Caco-2 (cell line): ENCODE data around the gene ASTN2. TPM values are rescaled to one million over a fixed set of nuclear protein-coding genes. Genes with fewer than 3 reads are reported as not detected.

Source experiments
- BruUV-seq: library from RNA; stranded (reverse); fragments of 400-500 nt; replicated peaks from 2 replicates; lab custom pipeline; 2021; lab: Mats Ljungman, UMichigan
- CTCF ChIA-PET: fragments of 300-600 bp; sonication (Branson Sonifier 250); formaldehyde crosslinking; loops from one replicate; lab custom pipeline; 2022; ENCODE audit warnings: antibody characterized with exemption; lab: Charles Lee
- POLR2A ChIA-PET: fragments of 300-600 bp; sonication (Branson Sonifier 250); formaldehyde crosslinking; loops from one replicate; lab custom pipeline; 2022; ENCODE audit warnings: antibody characterized with exemption; lab: Charles Lee
- DNase-seq, 2 experiments: peaks; one replicate each; pipeline versions ENCODE4 v3.0.0 to v3.0.0-alpha.2; 2020 to 2022
- H3K27me3 ChIP-seq: replicated peaks from 2 replicates; pipeline ENCODE4 v1.6.0; 2011; ENCODE audit warnings: low read length; ENCODE audit not compliant: control insufficient read depth, insufficient read depth
- H3K36me3 ChIP-seq: 2 replicates; pipeline ENCODE4 v1.5.1; 2011; ENCODE audit warnings: low read length; ENCODE audit not compliant: control insufficient read depth, insufficient read depth
- H3K4me1 ChIP-seq: fragments of 250-450 bp; sonication (Bioruptor Pico); 2 replicates; pipeline ENCODE4 v1.5.1; 2020; ENCODE audit warnings: mild to moderate bottlenecking
- H3K4me3 ChIP-seq: 2 replicates; pipeline ENCODE4 v1.5.1; 2011; ENCODE audit warnings: low read depth, mild to moderate bottlenecking, control low read depth, low read length
- H3K9me3 ChIP-seq: fragments of 250-450 bp; sonication (Bioruptor Pico); 2 replicates; pipeline ENCODE4 v1.5.1; 2020; ENCODE audit warnings: mild to moderate bottlenecking, moderate library complexity
- H3K27ac Mint-ChIP-seq: one replicate; pipeline ENCODE4 v1.8.0; 2022; ENCODE audit warnings: mixed read lengths; ENCODE audit not compliant: unreplicated experiment
- H3K27me3 Mint-ChIP-seq: one replicate; pipeline ENCODE4 v1.8.0; 2022; ENCODE audit warnings: mixed read lengths; ENCODE audit not compliant: insufficient read depth, unreplicated experiment
- H3K36me3 Mint-ChIP-seq: one replicate; pipeline ENCODE4 v1.8.0; 2022; ENCODE audit warnings: mild to moderate bottlenecking, mixed read lengths; ENCODE audit not compliant: insufficient read depth, unreplicated experiment
- H3K4me1 Mint-ChIP-seq: one replicate; pipeline ENCODE4 v1.8.0; 2022; ENCODE audit warnings: low read depth, mixed read lengths; ENCODE audit not compliant: unreplicated experiment
- H3K4me3 Mint-ChIP-seq: one replicate; pipeline ENCODE4 v1.8.0; 2022; ENCODE audit warnings: mild to moderate bottlenecking, moderate library complexity, mixed read lengths; ENCODE audit not compliant: unreplicated experiment
- H3K9me3 Mint-ChIP-seq: one replicate; pipeline ENCODE4 v1.8.0; 2022; ENCODE audit warnings: mixed read lengths; ENCODE audit not compliant: unreplicated experiment
- CTCF ChIP-seq, 2 experiments: fragments of 200-600 bp in 1 of 2; IDR thresholded peaks; 1 replicate in 1 of 2; 2 replicates in 1 of 2; pipeline versions ENCODE4 v1.5.1 to v1.8.0; 2011 to 2022; ENCODE audit warnings: antibody characterized with exemption in 1 of 2, control low read depth in 1 of 2, inconsistent platforms in 1 of 2, low read depth in 1 of 2, low read length in 1 of 2, mild to moderate bottlenecking in 1 of 2, moderate library complexity in 1 of 2; ENCODE audit not compliant: insufficient read depth in 1 of 2, severe bottlenecking in 1 of 2, unreplicated experiment in 1 of 2
- intact Hi-C: fragments of 100-400 bp; cut with micrococcal nuclease; formaldehyde crosslinking; loops from one replicate; pipeline ENCODE4 v1.10.0; 2022; ENCODE audit not compliant: unreplicated experiment
- total RNA-seq: library from RNA; stranded (reverse); gene quantifications from 2 replicates; pipeline ENCODE4 v1.2.3, GENCODE V29; 2022

ASTN2 gene
- total RNA-seq, 1 experiment from 2014 or later, result 12.7 TPM

GRCh38 chr9:116599342-116599884, 815.4 kb downstream of the ASTN2 start:
- Mint-ChIP-seq H3K4me1 (no peaks in the 10 kb centered on the region), H3K27me3 (no peaks in the 10 kb centered on the region), H3K4me3 (no peak overlapping the region), H3K36me3 (no peaks in the 10 kb centered on the region), H3K9me3 (no peaks in the 10 kb centered on the region), H3K27ac (no peak overlapping the region)
- no peaks in the 10 kb centered on the region; the same call in 1 of the 2 replicates for H3K4me1 ChIP-seq
- DNase-seq, result no peak
- ChIA-PET POLR2A (no interaction called here), CTCF (no interaction called here)
- no peaks in the 10 kb centered on the region for H3K27me3 ChIP-seq
- intact Hi-C loops, result no loop called here
- peak in 1 of 2 experiments; percentile 1 for TF ChIP-seq CTCF (IDR thresholded peaks at IDR 0.05; ENCODE audit: insufficient read depth in 1 of 2, low read depth in 1 of 2, low read length in 1 of 2, severe bottlenecking in 1 of 2, unreplicated experiment in 1 of 2)
- no peaks in the 10 kb centered on the region for H3K9me3 ChIP-seq
- BruUV-seq, result no TSS peak
- H3K4me3 ChIP-seq, result no peak overlapping the region
- no peaks in the 10 kb centered on the region for H3K36me3 ChIP-seq

- Mint-ChIP-seq H3K27ac (no peak overlapping the region), H3K4me3 (no peak overlapping the region), H3K27me3 (no peaks in the 10 kb centered on the region), H3K9me3 (no peaks in the 10 kb centered on the region), H3K4me1 (no peaks in the 10 kb centered on the region), H3K36me3 (no peaks in the 10 kb centered on the region)
- Histone ChIP-seq H3K4me3 (no peak overlapping the region), H3K36me3 (no peaks in the 10 kb centered on the region), H3K27me3 (no peaks in the 10 kb centered on the region), H3K4me1 (no peaks in the 10 kb centered on the region; the same call in 1 of the 2 replicates), H3K9me3 (no peaks in the 10 kb centered on the region)
- DNase-seq, result no peak
- no peak for TF ChIP-seq CTCF (IDR thresholded peaks at IDR 0.05; ENCODE audit: insufficient read depth in 1 of 2, low read depth in 1 of 2, low read length in 1 of 2, severe bottlenecking in 1 of 2, unreplicated experiment in 1 of 2)
- ChIA-PET POLR2A (no interaction called here), CTCF (interaction anchor here (0.6 kb wide), 1 partner anchor 618 kb away, joined by 3 read pairs; no protein-coding TSS in a partner anchor)
- intact Hi-C loops, result no loop called here
- BruUV-seq, result no TSS peak
Measured at GRCh38 chr9:116596646-116597045, 818.2 kb downstream of the ASTN2 start.

GRCh38 chr9:116594547-116594946, 820.3 kb downstream of the ASTN2 start:
- intact Hi-C loops, result no loop called here
- ChIA-PET POLR2A (no interaction called here), CTCF (no interaction called here)
- H3K4me1 Mint-ChIP-seq, result no peaks in the 10 kb centered on the region
- no peak for DNase-seq
- H3K9me3 ChIP-seq, result no peaks in the 10 kb centered on the region
- no peaks in the 10 kb centered on the region for H3K36me3 Mint-ChIP-seq
- H3K27me3 Mint-ChIP-seq, result no peaks in the 10 kb centered on the region
- H3K4me1 ChIP-seq, result no peaks in the 10 kb centered on the region; the same call in 1 of the 2 replicates
- H3K27me3 ChIP-seq, result no peaks in the 10 kb centered on the region
- TF ChIP-seq CTCF (IDR thresholded peaks at IDR 0.05; ENCODE audit: insufficient read depth in 1 of 2, low read depth in 1 of 2, low read length in 1 of 2, severe bottlenecking in 1 of 2, unreplicated experiment in 1 of 2), result no peak
- BruUV-seq, result no TSS peak
- H3K27ac Mint-ChIP-seq, result no peak overlapping the region
- H3K36me3 ChIP-seq, result no peaks in the 10 kb centered on the region; the same call in 1 of the 2 replicates
- H3K4me3 ChIP-seq, result no peak overlapping the region
- no peak overlapping the region for H3K4me3 Mint-ChIP-seq
- peaks cover 1% of the 10 kb centered on the region for H3K9me3 Mint-ChIP-seq
